GM21576 (cell line): ENCODE measurements around the gene UBAP2L.
"Not testable (repeated sequence)": the region's sequence is repeated elsewhere in the genome, so short reads cannot be mapped to it uniquely, and the experiment has no call there.

Experiments
- ATAC-seq: cut with Tn5 transposase; IDR thresholded peaks from one replicate; pipeline ENCODE4 v1.9.1; 2021; ENCODE audit warnings: mild to moderate bottlenecking, moderate library complexity; ENCODE audit not compliant: unreplicated experiment

The UBAP2L gene

DNA sequence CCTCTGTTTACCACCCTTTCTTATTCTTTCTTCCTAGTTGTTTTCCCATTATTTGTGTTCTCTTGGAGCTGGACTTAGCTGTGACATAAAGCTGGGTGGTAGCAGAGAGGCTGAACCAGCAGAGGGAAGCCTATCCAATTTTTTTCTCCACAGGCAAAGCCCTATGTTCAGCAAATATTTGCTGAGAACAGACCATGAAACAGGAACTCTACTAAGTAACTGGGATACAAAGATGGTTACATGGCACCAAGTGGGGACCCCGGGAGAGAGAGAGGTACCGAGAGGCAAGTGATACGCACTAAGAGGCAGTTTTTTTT, 21.2 kb upstream of the UBAP2L start:
- no peak for ATAC-seq

DNA sequence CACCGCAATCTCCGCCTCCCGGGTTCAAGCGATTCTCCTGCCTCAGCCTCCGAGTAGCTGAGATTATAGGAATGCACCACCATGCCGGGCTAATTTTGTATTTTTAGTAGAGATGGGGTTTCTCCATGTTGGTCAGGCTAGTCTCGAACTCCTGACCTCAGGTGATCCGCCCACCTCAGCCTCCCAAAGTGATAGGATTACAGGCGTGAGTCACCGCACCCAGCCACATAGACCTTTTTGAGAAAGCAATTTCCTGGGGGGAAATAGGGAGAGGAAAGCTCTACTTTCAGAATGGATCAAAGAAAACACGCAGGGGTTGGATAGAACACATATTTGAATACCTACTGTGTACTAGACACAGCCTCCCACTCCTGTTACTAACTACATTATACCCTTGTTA, 15.0 kb upstream of the UBAP2L start:
- not testable (repeated sequence) for ATAC-seq

DNA sequence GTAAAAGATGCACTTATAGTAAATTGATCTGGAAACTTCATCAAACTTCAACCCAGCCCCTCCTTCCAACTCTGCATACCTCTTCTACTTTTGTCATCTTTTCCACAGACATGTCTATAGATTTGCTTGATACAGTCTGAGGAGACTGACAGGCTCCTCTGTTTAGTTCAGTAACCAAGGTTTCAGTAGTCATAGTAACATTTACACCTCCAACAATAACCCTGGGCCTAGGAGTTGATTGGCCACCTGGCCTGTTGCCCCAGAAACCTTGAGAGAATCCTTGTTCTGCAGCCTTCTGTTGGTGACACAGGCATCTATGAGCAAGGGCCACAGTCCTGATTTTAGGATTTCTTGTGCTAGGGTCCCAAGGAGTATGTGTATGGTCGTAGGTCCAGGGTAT, 14.6 kb upstream of the UBAP2L start, which contains the start of gene CFAP141:
CFAP141 (minus strand) TSS at position 138 of the 400 bp plus-strand sequence; CDS start at position 112, 26 bp downstream.
- no peak for ATAC-seq

DNA sequence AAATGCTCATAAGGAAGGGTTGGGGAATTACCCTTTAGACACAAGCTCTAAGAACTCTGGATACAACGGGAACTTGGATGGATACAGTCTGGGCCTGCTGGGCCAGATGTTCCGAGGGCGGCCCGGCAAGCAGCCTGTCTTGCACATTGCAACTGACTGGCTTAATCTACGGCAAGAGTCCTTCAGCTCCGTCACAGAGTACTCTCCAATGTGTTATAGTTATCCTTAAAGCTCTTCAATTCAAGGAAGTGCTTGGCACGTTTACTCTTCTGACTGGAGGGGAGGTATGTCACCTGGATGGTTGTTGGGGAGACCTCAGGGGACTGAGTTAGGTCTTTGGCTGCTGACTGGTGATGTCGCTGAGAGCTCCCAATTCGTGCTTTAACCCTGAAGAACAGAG, 13.5 kb upstream of the UBAP2L start:
- ATAC-seq: no peak

DNA sequence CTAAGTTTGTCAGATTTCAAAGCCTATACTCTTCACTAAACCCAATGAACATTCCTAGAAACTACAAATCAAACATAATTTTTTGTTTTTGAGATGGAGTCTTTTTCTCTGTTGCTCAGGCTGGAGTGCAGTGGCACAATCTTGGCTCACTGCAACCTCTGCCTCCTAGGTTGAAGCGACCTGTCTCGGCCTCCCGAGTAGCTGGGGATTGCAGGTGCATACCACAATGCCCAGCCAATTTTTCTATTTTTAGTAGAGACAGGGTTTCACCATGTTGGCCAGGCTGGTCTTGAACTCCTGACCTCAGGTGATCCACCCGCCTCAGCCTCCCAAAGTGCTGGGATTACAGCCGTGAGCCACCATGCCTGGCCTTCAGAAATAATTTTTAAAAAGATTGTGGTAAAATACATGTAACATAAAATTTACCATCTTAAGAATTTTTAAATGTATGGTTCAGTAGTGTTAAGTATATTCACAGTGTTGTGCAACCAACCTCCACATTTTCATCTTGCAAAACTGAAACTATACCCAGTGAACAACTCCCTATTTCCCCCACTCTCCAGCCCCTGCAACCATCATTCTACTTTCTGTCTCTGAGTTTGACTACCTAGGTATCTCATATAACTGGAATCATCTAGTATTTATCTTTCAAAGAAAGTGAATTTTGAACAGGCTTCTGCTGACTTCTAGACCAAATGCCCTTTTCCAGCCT, 11.9 kb upstream of the UBAP2L start:
- no peak for ATAC-seq

DNA sequence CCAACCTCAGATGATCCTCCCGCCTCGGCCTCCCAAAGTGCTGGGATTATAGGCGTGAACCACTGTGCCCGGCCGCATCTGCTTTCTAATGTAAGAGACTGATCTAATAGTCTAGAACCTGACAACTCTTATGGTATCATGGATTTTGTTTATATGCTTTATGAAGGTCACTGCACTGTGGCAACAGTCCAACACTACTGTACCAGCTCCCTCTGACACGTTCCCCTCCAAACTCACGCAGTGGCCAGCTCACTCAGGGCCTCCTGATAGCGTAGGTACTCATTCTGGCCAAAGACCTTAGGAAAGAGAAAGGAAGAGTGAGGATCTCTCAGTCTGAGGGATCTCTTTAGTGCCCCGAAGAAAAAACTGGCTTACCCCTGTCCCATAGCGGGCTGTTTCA, 8.7 kb upstream of the UBAP2L start:
- no peak for ATAC-seq

DNA sequence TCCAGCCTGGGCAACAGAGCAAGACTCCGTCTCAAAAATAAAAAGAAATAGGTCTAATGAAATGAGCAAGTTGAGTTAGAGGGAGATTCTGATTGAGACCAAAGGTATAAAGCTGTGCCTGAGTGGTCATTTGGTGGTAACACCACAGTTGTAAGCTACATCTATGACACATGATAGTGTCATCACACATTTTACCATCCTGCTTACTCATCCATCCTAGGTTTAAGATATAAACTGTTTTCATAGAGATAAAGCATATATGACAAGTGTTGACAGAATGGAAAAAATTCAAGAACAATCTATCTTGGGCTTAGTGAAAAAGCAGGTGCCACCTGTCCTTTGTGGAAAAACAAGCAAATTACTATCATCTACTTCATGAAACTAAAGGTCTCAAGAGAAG, 7.5 kb upstream of the UBAP2L start:
- ATAC-seq: no peak

DNA sequence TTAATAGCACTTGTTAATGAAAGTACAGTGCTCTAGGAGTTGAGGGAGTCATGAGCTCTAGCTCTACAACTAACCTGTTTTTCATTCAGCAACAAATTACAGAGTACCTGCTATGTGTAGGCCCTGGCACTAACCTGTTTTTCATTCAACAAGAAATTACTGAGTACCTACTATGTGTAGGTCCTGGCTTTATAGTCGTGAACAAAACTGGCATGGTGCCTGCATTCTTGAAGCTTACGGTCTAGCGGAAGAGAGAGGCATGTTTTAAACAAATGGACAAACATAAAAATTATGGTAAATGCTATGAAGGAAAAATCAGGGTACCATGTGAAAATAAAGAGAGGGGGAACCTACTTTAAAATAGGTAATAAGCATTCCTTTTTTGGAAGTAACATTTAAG, 2.2 kb upstream of the UBAP2L start:
- no peak for ATAC-seq

DNA sequence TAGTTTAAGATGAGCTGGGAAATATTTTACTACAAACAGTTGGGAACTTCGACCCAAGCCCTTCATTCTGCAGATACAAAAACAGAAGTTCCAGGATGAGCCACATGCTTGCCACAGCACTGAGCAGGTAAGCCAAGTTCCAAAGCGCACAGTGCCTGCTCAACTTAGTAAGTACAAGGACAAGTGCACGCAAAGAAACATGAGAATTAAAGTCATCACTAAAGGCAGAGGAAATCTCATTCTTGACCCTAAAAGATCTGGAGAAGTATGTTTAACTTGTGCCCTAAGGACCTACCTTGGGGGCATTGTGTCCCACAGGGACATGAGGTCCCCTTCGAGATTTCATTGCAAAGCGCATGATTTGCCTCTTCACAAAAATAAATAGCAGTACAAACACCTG, 1.2 kb upstream of the UBAP2L start:
- no peak for ATAC-seq

DNA sequence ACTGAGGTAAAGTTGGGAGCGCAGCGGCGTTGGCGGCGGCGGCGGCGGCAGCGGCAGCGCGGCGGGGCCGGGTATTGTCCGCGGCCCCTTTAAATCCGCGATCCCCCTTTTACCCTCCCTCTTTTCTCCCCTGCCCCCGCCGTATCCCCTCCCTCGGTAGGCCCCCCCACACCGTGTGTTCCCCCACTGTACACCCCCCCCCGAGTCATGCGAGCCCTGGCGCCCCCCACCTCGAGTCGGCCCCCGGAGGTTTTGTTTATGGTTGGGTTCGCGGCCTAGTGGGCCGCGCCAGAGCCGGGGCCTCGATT, 169 bp downstream of the UBAP2L start:
- ATAC-seq: peak; percentile 6

DNA sequence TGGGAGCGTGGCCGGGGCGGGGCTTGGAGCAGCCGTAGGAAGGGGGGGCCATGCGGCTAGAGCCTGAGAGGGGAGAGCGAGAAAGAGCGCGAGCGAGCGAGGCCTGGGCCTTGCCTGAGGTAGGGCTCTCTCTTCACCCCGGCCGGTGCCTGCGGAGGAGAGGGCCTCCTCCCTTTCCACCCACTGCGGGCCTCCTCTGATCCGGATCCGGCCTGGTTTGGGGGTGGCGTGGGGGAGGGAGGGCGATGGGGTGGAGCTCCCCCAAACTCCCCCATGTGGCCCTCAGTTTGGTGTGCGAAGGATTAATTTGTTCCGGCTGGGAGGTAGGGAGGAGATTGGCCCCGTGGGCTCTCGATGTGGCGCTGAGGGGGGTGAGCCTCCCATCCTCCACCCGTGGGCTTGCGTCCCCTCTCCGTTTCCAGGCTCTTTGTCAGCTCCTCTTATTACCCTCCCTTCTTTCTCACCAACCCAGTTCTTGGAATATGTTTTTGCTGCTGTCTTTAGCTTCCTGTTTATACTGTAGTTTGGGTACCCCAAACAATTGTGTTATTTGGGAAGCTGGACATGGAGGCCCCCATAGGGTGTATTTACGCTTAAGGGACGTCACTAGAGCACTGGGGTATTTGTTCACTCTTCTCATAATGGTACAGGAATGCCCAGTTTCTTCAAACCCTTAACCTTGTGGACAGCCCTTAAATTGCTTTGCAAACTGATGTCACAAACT, 685 bp downstream of the UBAP2L start:
- ATAC-seq: peak; percentile 23

DNA sequence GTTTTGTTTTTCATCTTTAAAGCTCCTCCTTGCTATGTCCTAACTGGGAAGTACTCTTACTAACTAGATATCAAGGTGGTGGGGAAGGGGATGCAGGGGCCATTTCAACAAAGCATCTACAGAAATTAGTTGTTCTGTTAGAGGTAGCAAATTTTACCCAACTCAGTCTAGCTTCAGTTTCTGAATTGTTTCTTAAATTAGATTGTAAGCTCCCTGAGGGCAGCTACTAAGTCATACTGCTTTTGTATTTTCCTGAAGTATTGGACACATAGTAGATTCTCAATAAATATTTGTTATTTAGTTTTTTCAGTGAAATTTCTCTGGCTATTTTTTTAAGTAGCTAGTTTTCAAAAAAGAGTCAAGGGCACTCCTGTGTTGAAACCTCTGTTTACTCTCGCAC, 1.8 kb downstream of the UBAP2L start:
- ATAC-seq: no peak

DNA sequence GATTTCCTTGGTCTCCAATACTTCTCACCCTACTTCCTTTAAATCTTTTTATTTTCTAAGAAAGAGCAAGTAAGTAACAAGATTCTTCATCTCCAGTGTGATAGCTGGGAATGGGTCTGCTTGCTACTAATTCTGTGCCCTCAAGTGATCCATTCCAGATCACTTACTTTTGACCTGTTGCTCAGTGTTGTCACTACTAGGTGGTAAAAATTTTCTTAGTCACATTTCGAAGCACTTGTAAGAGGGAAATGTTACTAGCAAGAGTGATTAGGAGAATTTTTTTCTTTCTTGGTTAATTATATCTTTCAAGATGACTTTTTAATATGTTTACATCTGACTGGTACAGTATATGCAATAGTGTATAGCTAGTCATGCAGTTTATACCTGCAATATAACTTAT, 2.2 kb downstream of the UBAP2L start:
- no peak for ATAC-seq

DNA sequence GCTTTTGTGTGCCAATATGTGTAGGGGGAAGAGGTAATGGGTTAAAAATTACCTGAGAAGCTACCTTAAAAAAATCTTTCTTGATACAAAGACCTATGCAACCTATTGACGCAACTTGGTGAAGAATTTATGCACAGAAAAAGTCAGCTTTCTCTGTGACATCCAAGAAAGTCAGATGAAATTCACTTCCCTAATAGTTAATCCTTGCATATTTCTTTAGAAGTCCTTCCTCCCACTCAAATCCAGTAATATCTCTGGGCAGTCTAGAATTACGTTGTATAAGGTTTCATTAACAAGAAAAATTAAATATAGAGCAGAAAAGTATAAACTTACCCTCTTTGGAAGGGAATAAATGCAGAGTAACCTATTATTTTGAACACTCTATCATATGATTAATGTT, 2.9 kb downstream of the UBAP2L start:
- ATAC-seq: no peak

DNA sequence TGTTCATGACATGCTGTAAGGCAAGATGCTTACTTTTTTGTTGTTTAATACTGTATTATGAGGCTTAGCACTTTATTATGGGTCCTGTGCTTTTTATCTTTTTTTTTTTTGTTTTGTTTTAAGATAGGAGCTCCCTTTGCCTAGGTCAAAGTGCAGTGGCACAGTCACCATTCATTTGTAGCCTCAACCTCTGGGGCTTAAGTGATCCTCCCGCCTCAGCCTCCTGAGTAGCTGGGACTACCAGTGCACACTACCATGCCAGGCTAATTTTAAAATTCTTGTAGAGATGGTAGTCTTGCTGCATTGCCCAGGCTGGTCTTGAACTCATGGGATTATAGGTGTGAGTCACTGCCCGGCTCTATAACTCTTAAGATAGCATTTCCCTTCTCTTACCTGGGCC, 4.6 kb downstream of the UBAP2L start:
- ATAC-seq: no peak

DNA sequence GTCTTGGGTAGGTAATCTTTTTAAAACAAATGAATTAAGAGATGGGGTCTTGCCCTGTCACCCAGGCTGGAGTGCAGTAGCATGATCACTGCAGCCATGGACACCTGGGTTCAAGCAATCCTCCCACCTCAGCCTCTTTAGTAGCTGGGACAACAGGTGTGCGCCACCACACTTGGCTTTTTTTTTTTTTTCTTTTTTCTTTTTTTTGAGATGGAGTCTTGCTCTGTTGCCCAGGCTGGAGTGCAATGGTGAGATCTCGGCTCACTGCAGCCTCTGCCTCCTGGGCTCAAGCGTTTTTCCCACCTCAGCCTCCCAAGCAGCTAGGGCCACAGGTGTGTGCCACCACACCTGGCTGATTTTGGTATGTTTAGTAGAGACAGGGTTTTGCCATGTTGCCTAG, 10.4 kb downstream of the UBAP2L start:
- ATAC-seq: not testable (repeated sequence)

DNA sequence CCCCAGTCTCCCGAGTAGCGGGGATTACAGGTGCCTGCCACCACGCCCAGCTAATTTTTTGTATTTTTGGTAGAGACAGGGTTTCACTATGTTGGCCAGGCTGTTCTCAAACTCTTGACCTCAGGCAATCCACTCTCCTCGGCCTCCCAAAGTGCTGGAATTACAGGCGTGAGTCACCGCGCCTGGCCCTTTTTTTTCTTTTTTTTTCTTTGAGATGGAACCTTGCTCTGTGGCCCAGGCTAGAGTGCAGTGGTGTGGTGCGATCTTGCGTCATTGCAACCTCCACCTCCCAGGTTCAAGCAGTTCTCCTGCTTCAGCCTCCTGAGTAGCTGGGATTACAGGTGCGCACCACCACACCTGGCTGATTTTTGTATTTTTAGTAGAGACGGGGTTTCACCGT, 12.4 kb downstream of the UBAP2L start:
- not testable (repeated sequence) for ATAC-seq

DNA sequence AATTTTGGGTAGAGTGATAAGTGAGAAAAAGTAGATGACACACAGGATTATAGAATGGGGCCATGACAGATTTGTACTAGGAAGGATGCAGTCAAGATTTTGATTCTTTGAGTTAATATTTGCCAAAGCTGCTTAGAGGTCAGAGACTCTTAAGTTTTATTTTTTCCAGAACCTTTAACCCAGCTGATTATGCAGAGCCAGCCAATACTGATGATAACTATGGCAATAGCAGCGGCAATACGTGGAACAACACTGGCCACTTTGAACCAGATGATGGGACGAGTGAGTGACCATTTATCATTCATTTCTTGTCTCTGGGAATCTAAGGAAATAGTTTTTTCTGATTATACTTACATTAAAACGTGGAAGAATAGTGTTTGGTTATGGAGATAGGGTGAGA, 16.1 kb downstream of the UBAP2L start:
- ATAC-seq: no peak

DNA sequence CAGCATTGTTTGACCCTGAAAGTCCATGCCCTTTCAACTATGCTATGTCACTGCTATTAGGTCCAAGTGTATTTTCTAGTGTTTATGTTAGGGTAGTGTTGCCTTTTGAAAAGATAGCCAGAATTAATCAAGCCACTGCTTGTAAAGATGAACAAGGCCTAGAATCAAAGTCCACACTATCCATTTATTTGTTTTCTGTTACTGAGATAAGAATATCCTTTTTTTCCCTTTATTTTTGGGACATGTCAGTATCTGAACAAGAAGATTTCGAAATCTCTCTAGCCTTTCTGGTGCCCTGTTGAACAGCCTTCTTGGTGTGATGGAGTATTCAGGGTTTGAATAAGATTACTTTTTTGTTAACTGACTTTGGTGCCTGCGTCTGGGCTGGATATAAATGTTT, 16.7 kb downstream of the UBAP2L start:
- ATAC-seq: no peak

DNA sequence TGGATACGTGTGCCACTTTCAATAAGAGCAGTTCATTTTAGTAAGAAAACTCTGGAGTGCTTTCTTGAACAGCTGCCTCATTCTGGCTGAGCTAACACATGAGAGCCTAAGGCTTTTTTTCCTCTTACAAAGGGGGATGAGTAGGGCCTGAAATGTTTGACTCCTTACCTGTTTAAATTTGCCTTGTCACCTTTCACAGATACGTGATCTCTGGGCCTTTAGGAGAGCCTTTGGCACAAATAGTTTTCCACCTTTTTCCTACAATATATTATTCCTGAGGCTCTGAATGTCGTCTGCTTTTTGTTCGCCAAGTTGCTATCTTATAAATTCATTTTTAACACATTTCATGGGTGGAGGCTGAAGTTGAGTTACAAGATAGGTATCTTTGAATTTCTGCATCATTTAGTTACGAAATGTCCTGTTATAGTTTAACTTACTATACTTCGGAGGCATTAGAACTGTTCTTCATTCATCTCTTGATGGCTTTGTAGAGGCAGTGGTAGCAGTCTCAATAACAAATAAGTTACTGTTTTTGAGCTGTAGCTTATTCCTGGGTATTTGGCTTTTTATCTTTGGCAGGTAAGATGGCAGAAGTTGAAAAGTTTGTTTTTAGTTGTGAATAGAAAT, 17.2 kb downstream of the UBAP2L start:
- ATAC-seq: no peak

DNA sequence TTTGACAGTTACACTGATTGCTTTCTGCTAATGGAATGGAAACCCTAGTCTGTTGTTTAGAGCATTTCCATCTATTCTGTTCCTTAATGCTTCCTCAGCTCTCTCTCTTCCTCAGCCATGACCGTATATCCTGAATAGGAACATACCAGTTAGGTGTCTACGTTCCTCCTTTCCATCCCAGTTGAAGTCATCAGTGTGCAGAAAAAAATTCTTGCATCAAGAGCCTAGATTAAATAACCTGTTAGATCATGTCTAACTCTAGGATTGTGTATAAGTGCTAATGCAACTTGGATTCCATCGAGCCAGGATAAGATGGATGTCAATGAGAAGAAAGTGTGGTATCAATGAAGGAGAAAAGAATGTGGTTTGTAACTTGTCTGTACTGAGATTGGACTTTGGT, 18.7 kb downstream of the UBAP2L start:
- no peak for ATAC-seq

DNA sequence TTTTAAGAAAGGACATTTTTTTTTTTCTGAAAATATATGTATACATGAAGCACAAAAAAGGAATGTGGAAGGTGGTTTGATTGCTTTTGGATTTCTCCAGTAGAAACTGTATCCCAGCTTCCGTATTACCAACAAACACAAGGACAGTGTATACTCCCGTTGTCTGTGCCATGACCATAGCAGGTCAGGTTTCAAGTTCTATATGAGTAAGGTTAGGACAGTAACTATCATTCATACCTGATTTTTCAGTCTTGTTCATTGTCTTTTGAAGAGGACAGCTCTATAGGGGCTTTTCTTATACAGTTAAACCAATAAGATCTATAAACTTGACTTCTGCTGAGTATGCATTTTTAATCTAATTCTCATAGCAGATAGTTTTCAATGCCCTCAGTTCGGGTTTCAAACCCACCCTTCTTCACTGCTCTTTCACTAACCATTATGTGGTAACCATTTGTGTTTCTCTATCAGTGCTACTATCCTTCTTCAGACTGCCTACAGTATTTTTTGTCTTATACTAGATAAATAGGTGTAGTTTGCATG, 19.6 kb downstream of the UBAP2L start:
- ATAC-seq: no peak
